Lung (tissue), 12 donors: ENCODE data around the gene EIF3L. TPM values are rescaled to one million over a fixed set of nuclear protein-coding genes. Genes with fewer than 3 reads are reported as not detected.

ENCODE experiments used
- ATAC-seq: fragments of 200-7000 bp; cut with Tn5 transposase; one replicate; pipeline ENCODE4 v1.9.1; 2020; ENCODE audit warnings: moderate number of reproducible peaks; ENCODE audit not compliant: insufficient read depth, low FRiP score
- DNase-seq, 3 donors: peaks; one replicate each; pipeline ENCODE4 v3.0.0-alpha.2; 2013 to 2017
- H3K27ac ChIP-seq, 2 donors: one replicate each; pipeline ENCODE4 v1.5.1; 2013; ENCODE audit warnings: mild to moderate bottlenecking in 2 of 2, moderate library complexity in 2 of 2, control low read depth in 1 of 2, inconsistent platforms in 1 of 2, low read depth in 1 of 2, low read length in 1 of 2
- H3K27me3 ChIP-seq, 3 donors: one replicate each; pipeline ENCODE4 v1.5.1; 2013; ENCODE audit warnings: low read length in 2 of 3; ENCODE audit not compliant: control insufficient read depth in 3 of 3, insufficient read depth in 3 of 3
- H3K36me3 ChIP-seq, 4 donors: one replicate each; pipeline ENCODE4 v1.5.1; 2013; ENCODE audit warnings: low read length in 4 of 4, mild to moderate bottlenecking in 1 of 4, moderate library complexity in 1 of 4; ENCODE audit not compliant: control insufficient read depth in 4 of 4, insufficient read depth in 4 of 4
- H3K4me1 ChIP-seq, 5 donors: one replicate each; pipeline ENCODE4 v1.5.1; 2013; ENCODE audit warnings: low read length in 5 of 5, mild to moderate bottlenecking in 2 of 5, moderate library complexity in 1 of 5; ENCODE audit not compliant: control insufficient read depth in 5 of 5, insufficient read depth in 5 of 5
- H3K4me3 ChIP-seq: one replicate; pipeline ENCODE4 v1.5.1; 2013; ENCODE audit warnings: mild to moderate bottlenecking, control low read depth, moderate library complexity
- H3K9ac ChIP-seq, 2 donors: one replicate each; pipeline ENCODE4 v1.5.1; 2013; ENCODE audit warnings: low read length in 2 of 2, control low read depth in 1 of 2; ENCODE audit not compliant: insufficient read depth in 1 of 2
- H3K9me3 ChIP-seq, 4 donors: one replicate each; pipeline ENCODE4 v1.5.1; 2013; ENCODE audit warnings: low read length in 3 of 4, mild to moderate bottlenecking in 1 of 4, moderate library complexity in 1 of 4; ENCODE audit not compliant: control insufficient read depth in 4 of 4, insufficient read depth in 3 of 4
- WGBS, 2 donors: extraction: QIAGEN DNeasy Blood & Tissue Kit; methylation state at CpG; one replicate each; pipeline ENCODE4 v1.1.7; 2013; 5-methylcytosine and 5-hydroxymethylcytosine counted together
- polyA plus RNA-seq, 2 donors: library from polyadenylated mRNA; stranded (reverse); fragments of 200-250 nt; gene quantifications; one replicate each; pipeline ENCODE4 v1.2.1, GENCODE V29; 2013
- total RNA-seq, 2 donors: library from RNA; depleted of rRNA in 1 of 2; stranded (reverse); fragments of >200 nt in 1 of 2; gene quantifications; one replicate each; pipeline ENCODE4 v1.2.1, GENCODE V29; 2014 to 2021
- TF ChIP-seq, protein P1 (sequence below): IDR thresholded peaks from 2 replicates; pipeline ENCODE4 v1.5.1; 2012; ENCODE audit warnings: mild to moderate bottlenecking; ENCODE audit errors: control extremely low read depth, extremely low read depth
- donor health status: control.
- donor health status: control.
- donor health status: Bipolar disorder and iron deficiency.
- donor health status: healthy.
- donor health status: DM: yes; HTN: yes; CAD: no.

The EIF3L gene
- total and polyA plus RNA-seq, 4 donors = 175 to 420 (median 252) TPM

DNA sequence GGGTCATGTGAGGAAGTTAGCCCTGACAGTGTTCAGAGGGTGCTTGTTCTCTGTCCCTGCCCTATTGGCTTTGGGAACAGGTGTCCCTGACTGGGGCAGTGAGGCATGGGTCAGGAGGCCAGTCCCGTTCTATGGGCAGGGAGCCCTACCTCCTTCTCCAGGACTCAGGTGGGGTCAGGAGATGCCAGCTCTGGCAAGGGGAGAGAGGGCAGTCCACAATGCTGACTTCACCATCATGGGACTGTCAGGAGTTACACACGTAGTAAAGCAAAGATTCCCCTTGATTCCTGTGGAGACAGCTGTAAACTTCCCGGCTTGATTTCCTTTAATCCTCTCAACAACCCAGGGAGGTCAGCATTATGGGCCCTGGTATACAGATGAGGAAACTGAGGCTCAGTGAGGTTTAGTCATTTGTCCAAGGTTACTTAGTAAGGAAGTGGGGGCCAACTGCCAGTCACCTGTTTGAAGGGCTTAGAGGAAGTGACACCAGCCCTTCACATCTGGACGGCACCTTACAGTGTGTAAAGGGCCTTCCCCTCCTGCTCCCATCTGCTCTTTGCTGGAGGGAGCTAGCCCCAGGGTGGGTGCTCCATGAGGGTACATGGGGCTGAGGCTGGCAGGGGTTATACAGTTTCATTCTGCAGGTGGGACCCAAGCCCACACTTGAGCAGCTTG is 68.8 kb downstream of the EIF3L start:
- Histone ChIP-seq H3K4me3 (no peak overlapping the region), H3K27me3 (no peaks in the 10 kb centered on the region), H3K36me3 (peaks cover 2 to 44% (median 23%) of the 10 kb centered on the region in 4 donors), H3K27ac (no peak overlapping the region), H3K4me1 (peaks cover 0 to 7% (median 0%) of the 10 kb centered on the region in 5 donors), H3K9ac (no peak overlapping the region), H3K9me3 (no peaks in the 10 kb centered on the region)
- ATAC-seq (no peak), DNase-seq (no peak)
- TF ChIP-seq, protein P1, sequence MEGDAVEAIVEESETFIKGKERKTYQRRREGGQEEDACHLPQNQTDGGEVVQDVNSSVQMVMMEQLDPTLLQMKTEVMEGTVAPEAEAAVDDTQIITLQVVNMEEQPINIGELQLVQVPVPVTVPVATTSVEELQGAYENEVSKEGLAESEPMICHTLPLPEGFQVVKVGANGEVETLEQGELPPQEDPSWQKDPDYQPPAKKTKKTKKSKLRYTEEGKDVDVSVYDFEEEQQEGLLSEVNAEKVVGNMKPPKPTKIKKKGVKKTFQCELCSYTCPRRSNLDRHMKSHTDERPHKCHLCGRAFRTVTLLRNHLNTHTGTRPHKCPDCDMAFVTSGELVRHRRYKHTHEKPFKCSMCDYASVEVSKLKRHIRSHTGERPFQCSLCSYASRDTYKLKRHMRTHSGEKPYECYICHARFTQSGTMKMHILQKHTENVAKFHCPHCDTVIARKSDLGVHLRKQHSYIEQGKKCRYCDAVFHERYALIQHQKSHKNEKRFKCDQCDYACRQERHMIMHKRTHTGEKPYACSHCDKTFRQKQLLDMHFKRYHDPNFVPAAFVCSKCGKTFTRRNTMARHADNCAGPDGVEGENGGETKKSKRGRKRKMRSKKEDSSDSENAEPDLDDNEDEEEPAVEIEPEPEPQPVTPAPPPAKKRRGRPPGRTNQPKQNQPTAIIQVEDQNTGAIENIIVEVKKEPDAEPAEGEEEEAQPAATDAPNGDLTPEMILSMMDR = no peak
- 72 to 79% methylated on average over 4 of the region's 4 CpGs for WGBS, 2 donors

DNA sequence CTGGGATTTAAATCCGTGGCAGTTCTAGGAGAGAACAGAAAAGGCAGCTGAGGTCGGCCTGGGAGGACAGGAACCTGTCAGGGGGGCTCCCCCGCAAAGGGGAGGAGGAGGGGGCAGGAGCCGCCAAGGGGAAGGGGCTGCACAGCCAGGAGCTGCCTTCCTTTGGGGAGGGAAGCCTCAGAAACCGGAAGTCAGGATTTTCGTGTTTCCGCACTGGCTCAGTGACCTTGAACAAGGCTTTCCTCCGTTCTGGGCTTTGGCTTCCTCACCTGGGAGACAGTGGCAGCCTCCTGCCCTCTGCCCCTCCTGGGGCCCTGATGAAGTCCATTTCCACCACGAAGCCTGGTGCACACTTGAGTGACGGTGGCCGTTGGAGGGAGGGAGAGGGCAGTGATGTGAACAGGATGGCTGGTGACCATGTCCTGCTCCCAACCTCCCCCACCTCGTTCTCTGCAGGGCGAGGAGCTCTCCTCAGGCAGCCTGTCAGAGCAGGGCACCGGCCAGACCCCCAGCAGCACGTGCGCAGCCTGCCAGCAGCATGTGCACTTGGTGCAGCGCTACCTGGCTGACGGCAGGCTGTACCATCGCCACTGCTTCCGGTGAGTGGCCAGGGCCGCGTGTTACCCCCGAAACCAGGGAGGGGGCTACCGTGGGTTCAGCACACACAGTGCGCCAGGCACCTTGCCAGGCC is 69.5 kb downstream of the EIF3L start:
- Histone ChIP-seq H3K4me3 (no peak overlapping the region), H3K27ac (peak overlapping the region in 1 of 2 donors; percentile 44), H3K4me1 (peaks cover 0 to 7% (median 0%) of the 10 kb centered on the region in 5 donors), H3K9ac (no peak overlapping the region), H3K27me3 (no peaks in the 10 kb centered on the region), H3K36me3 (peaks cover 2 to 45% (median 24%) of the 10 kb centered on the region in 4 donors), H3K9me3 (no peaks in the 10 kb centered on the region)
- ATAC-seq (no peak), DNase-seq (no peak)
- TF ChIP-seq, protein P1 = no peak
- WGBS, 2 donors = 82 to 85% methylated on average over 24 to 25 of the region's 25 CpGs

DNA sequence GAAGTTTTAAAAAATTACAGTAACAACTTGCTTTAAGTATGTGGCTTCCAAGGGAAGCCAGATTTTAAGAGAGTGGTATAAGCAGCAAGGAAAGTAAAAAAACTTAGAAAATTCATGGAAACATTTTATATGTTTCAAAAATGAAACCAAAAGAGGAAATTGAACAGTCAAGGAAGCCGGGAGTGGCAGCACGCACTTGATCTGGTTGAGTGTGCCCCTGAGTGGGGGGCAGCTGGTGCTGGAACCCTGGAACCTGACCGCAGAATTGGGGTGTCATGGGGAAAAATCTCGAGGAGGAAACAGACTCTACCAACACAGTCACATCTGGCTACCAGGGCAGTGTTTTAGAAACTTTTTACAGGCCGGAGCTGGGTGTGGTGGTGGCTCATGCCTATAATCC is 70.9 kb downstream of the EIF3L start:
- Histone ChIP-seq H3K9ac (no peak overlapping the region), H3K9me3 (no peaks in the 10 kb centered on the region), H3K4me3 (no peak overlapping the region), H3K4me1 (peaks cover 0 to 7% (median 0%) of the 10 kb centered on the region in 5 donors), H3K27me3 (peaks cover 0 to 3% (median 0%) of the 10 kb centered on the region in 3 donors), H3K27ac (no peak overlapping the region), H3K36me3 (peaks cover 2 to 53% (median 22%) of the 10 kb centered on the region in 4 donors)
- TF ChIP-seq, protein P1 = no peak
- ATAC-seq = no peak
- DNase-seq = no peak
- 39 to 50% methylated on average over 5 of the region's 5 CpGs for whole genome bisulfite sequencing, 2 donors
